KMS-11 (cell line): ENCODE results near the gene MED27.

ENCODE experiments used
- H2AFZ ChIP-seq: fragments of 200-600 bp; sonication (generic); 2 replicates; pipeline ENCODE4 v1.6.1; 2016; ENCODE audit warnings: antibody characterized with exemption, mixed run types, low read depth
- H3K27ac ChIP-seq: fragments of 200-600 bp; sonication (generic); 2 replicates; pipeline ENCODE4 v1.6.1; 2016; ENCODE audit warnings: mild to moderate bottlenecking, mixed run types
- H3K27me3 ChIP-seq: fragments of 200-600 bp; sonication (generic); 2 replicates; pipeline ENCODE4 v1.6.1; 2017; ENCODE audit warnings: mild to moderate bottlenecking, low read depth, mixed run types, moderate library complexity; ENCODE audit not compliant: insufficient read depth
- H3K36me3 ChIP-seq: fragments of 200-600 bp; sonication (generic); 2 replicates; pipeline ENCODE4 v1.6.1; 2017; ENCODE audit warnings: mild to moderate bottlenecking, mixed run types; ENCODE audit not compliant: insufficient read depth
- H3K4me1 ChIP-seq: fragments of 200-600 bp; sonication (generic); 2 replicates; pipeline ENCODE4 v1.6.1; 2016; ENCODE audit warnings: mild to moderate bottlenecking, low read depth, mixed run types; ENCODE audit not compliant: poor library complexity, severe bottlenecking
- H3K4me2 ChIP-seq: fragments of 200-600 bp; sonication (generic); 2 replicates; pipeline ENCODE4 v1.7.0; 2016; ENCODE audit warnings: mild to moderate bottlenecking, mixed run types
- H3K4me3 ChIP-seq: fragments of 200-600 bp; sonication (generic); IDR thresholded peaks from 2 replicates; pipeline ENCODE4 v1.6.1; 2017; ENCODE audit warnings: low read depth, low read length, mixed read lengths; ENCODE audit not compliant: insufficient read depth
- H3K79me2 ChIP-seq: fragments of 200-600 bp; sonication (generic); 2 replicates; pipeline ENCODE4 v1.6.1; 2016; ENCODE audit warnings: low read depth, mixed run types; ENCODE audit not compliant: insufficient read depth
- H3K9ac ChIP-seq: fragments of 200-600 bp; sonication (generic); 2 replicates; pipeline ENCODE4 v1.6.1; 2016; ENCODE audit warnings: mild to moderate bottlenecking, mixed run types
- H4K20me1 ChIP-seq: fragments of 200-600 bp; sonication (generic); 2 replicates; pipeline ENCODE4 v1.6.1; 2016; ENCODE audit warnings: mild to moderate bottlenecking, mixed run types; ENCODE audit not compliant: insufficient read depth
- CTCF ChIP-seq: fragments of 200-600 bp; sonication (generic); conservative IDR thresholded peaks from 2 replicates; pipeline ENCODE4 v1.6.1; 2017; ENCODE audit warnings: low read depth, mild to moderate bottlenecking, antibody characterized with exemption, low read length, moderate library complexity, mixed read lengths

Gene MED27

GRCh38 chr9:132066511-132066910 is 13.2 kb downstream of the MED27 start:
- Histone ChIP-seq H3K9ac (no peak overlapping the region), H2AFZ (no peak overlapping the region), H3K4me2 (no peak overlapping the region), H4K20me1 (no peaks in the 10 kb centered on the region), H3K36me3 (no peaks in the 10 kb centered on the region), H3K79me2 (peaks cover 23% of the 10 kb centered on the region; the same call in 1 of the 2 replicates), H3K27me3 (no peaks in the 10 kb centered on the region), H3K27ac (no peak overlapping the region), H3K4me1 (no peaks in the 10 kb centered on the region), H3K4me3 (no peak overlapping the region)
- no peak for TF ChIP-seq CTCF

GRCh38 chr9:132066057-132066456 is 13.6 kb downstream of the MED27 start:
- no peak overlapping the region for H3K4me2 ChIP-seq
- peaks cover 18% of the 10 kb centered on the region; the same call in 1 of the 2 replicates for H3K79me2 ChIP-seq
- no peaks in the 10 kb centered on the region for H3K4me1 ChIP-seq
- H4K20me1 ChIP-seq, result no peaks in the 10 kb centered on the region
- H3K27ac ChIP-seq, result no peak overlapping the region
- H3K9ac ChIP-seq, result no peak overlapping the region
- H3K36me3 ChIP-seq, result no peaks in the 10 kb centered on the region
- H3K27me3 ChIP-seq, result no peaks in the 10 kb centered on the region
- H3K4me3 ChIP-seq, result no peak overlapping the region
- no peak overlapping the region for H2AFZ ChIP-seq
- no peak for TF ChIP-seq CTCF

GRCh38 chr9:132063281-132063680 is 16.4 kb downstream of the MED27 start:
- Histone ChIP-seq H3K36me3 (no peaks in the 10 kb centered on the region), H3K27me3 (no peaks in the 10 kb centered on the region), H3K4me1 (no peaks in the 10 kb centered on the region), H3K79me2 (peaks cover 21% of the 10 kb centered on the region; the same call in 1 of the 2 replicates), H3K27ac (no peak overlapping the region), H4K20me1 (no peaks in the 10 kb centered on the region), H3K4me3 (no peak overlapping the region), H3K9ac (no peak overlapping the region), H2AFZ (no peak overlapping the region), H3K4me2 (no peak overlapping the region)
- no peak for TF ChIP-seq CTCF

GRCh38 chr9:132062806-132063205 is 16.9 kb downstream of the MED27 start:
- no peak overlapping the region for H3K4me3 ChIP-seq
- TF ChIP-seq CTCF, result no peak
- peaks cover 21% of the 10 kb centered on the region; the same call in 1 of the 2 replicates for H3K79me2 ChIP-seq

More at GRCh38 chr9:132062806-132063205, 16.9 kb downstream of the MED27 start:
- Histone ChIP-seq H3K27ac (no peak overlapping the region), H4K20me1 (no peaks in the 10 kb centered on the region), H3K4me1 (no peaks in the 10 kb centered on the region), H3K27me3 (no peaks in the 10 kb centered on the region), H3K4me2 (no peak overlapping the region), H2AFZ (no peak overlapping the region), H3K9ac (no peak overlapping the region), H3K36me3 (no peaks in the 10 kb centered on the region)
